SJSA1 (cell line): ENCODE results near the gene NUCB2. TPM values are rescaled to one million over a fixed set of nuclear protein-coding genes. Genes with fewer than 3 reads are reported as not detected.
A peak's percentile ranks its signal among the peaks of the same experiment; 100 is the strongest.
"Not testable (repeated sequence)": the region's sequence is repeated elsewhere in the genome, so short reads cannot be mapped to it uniquely, and the experiment has no call there.

Source experiments
- DNase-seq, 2 experiments: peaks; one replicate each; pipeline ENCODE4 v3.0.0-alpha.2; 2015 to 2020; ENCODE audit warnings: low spot score in 2 of 2, low read depth in 1 of 2
- H3K27ac ChIP-seq: fragments of 250-450 bp; sonication (Bioruptor Pico); 2 replicates; pipeline ENCODE4 v1.5.1; 2020; ENCODE audit warnings: mild to moderate bottlenecking, moderate library complexity
- H3K27me3 ChIP-seq: fragments of 250-450 bp; sonication (Bioruptor Pico); replicated peaks from 2 replicates; pipeline ENCODE4 v1.5.1; 2020; ENCODE audit warnings: mild to moderate bottlenecking, moderate library complexity
- H3K36me3 ChIP-seq: fragments of 250-450 bp; sonication (Bioruptor Pico); 2 replicates; pipeline ENCODE4 v1.5.1; 2020; ENCODE audit warnings: mild to moderate bottlenecking
- H3K4me1 ChIP-seq: fragments of 250-450 bp; sonication (Bioruptor Pico); replicated peaks from 2 replicates; pipeline ENCODE4 v1.6.1; 2021; ENCODE audit warnings: mild to moderate bottlenecking
- H3K4me3 ChIP-seq: fragments of 250-450 bp; sonication (Bioruptor Pico); 2 replicates; pipeline ENCODE4 v1.5.1; 2020; ENCODE audit warnings: mild to moderate bottlenecking
- H3K9me3 ChIP-seq: fragments of 250-450 bp; sonication (Bioruptor Pico); replicated peaks from 2 replicates; pipeline ENCODE4 v1.5.1; 2020; ENCODE audit warnings: mild to moderate bottlenecking
- total RNA-seq: library from RNA; depleted of rRNA; stranded (reverse); fragments of >200 nt; shearing (Covaris generic); gene quantifications from 2 replicates; pipeline ENCODE4 v1.2.3, GENCODE V29; 2014

Gene NUCB2
- total RNA-seq, 1 experiment from 2014 or later: 129 TPM

- no peak overlapping the region for H3K4me3 ChIP-seq
- H3K36me3 ChIP-seq: no peaks in the 10 kb centered on the region
- H3K27ac ChIP-seq: peak overlapping the region; percentile 28
- H3K9me3 ChIP-seq: no peaks in the 10 kb centered on the region
- H3K27me3 ChIP-seq: no peaks in the 10 kb centered on the region
- peaks cover 14% of the 10 kb centered on the region for H3K4me1 ChIP-seq
- peak in 1 of 2 experiments; percentile 37 for DNase-seq
These were observed 20.0 kb upstream of the NUCB2 start for GRCh38 chr11:17256512-17256911.

GRCh38 chr11:17257196-17257595, 19.3 kb upstream of the NUCB2 start:
- H3K9me3 ChIP-seq: no peaks in the 10 kb centered on the region
- H3K4me3 ChIP-seq: no peak overlapping the region
- peak overlapping the region; percentile 28; the same call in 1 of the 2 replicates for H3K27ac ChIP-seq
- H3K36me3 ChIP-seq: no peaks in the 10 kb centered on the region
- no peaks in the 10 kb centered on the region for H3K27me3 ChIP-seq
- DNase-seq: no peak
- peaks cover 14% of the 10 kb centered on the region for H3K4me1 ChIP-seq

GRCh38 chr11:17258670-17259069, 17.9 kb upstream of the NUCB2 start:
- no peak for DNase-seq
- no peaks in the 10 kb centered on the region for H3K9me3 ChIP-seq
- H3K27me3 ChIP-seq: no peaks in the 10 kb centered on the region
- H3K4me3 ChIP-seq: no peak overlapping the region
- H3K36me3 ChIP-seq: no peaks in the 10 kb centered on the region
- no peak overlapping the region for H3K27ac ChIP-seq
- peaks cover 14% of the 10 kb centered on the region for H3K4me1 ChIP-seq

GRCh38 chr11:17259519-17259918, 17.0 kb upstream of the NUCB2 start:
- no peak overlapping the region for H3K27ac ChIP-seq
- no peaks in the 10 kb centered on the region for H3K9me3 ChIP-seq
- no peak overlapping the region for H3K4me3 ChIP-seq
- H3K4me1 ChIP-seq: peaks cover 14% of the 10 kb centered on the region
- DNase-seq: no peak
- H3K36me3 ChIP-seq: no peaks in the 10 kb centered on the region
- H3K27me3 ChIP-seq: no peaks in the 10 kb centered on the region

GRCh38 chr11:17260020-17260419, 16.5 kb upstream of the NUCB2 start:
- Histone ChIP-seq H3K4me1 (peaks cover 14% of the 10 kb centered on the region), H3K9me3 (no peaks in the 10 kb centered on the region), H3K27ac (no peak overlapping the region), H3K4me3 (no peak overlapping the region), H3K36me3 (no peaks in the 10 kb centered on the region), H3K27me3 (no peaks in the 10 kb centered on the region)
- no peak for DNase-seq

DNA sequence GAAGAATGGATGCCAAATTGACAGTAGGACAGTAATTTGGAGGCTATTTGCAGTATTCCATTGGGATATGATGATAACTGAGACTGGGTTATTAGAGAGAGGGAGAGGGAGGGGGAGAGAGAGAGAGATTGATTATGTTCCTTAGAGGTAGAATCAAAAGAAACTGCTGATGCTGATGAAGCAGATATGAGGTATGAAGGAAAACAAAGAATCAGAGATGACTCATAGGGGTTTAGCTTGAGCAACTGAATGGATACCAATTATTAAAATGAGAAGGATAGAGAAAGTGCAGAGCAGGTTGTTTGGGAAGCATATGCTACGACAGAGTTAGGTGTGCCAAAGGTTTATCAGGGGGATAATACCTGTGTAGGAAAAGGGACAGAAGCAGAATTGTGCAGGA, 12.8 kb upstream of the NUCB2 start:
- Histone ChIP-seq H3K27me3 (no peaks in the 10 kb centered on the region), H3K9me3 (no peaks in the 10 kb centered on the region), H3K4me3 (no peak overlapping the region), H3K27ac (no peak overlapping the region), H3K4me1 (no peaks in the 10 kb centered on the region), H3K36me3 (no peaks in the 10 kb centered on the region)
- no peak for DNase-seq

- Histone ChIP-seq H3K27ac (no peak overlapping the region), H3K36me3 (no peaks in the 10 kb centered on the region), H3K4me3 (no peak overlapping the region), H3K9me3 (no peaks in the 10 kb centered on the region), H3K27me3 (no peaks in the 10 kb centered on the region), H3K4me1 (no peaks in the 10 kb centered on the region)
- no peak for DNase-seq
These were observed 9.8 kb upstream of the NUCB2 start for GRCh38 chr11:17266781-17267180.

- Histone ChIP-seq H3K27me3 (no peaks in the 10 kb centered on the region), H3K4me3 (no peak overlapping the region), H3K4me1 (no peaks in the 10 kb centered on the region), H3K27ac (no peak overlapping the region), H3K36me3 (no peaks in the 10 kb centered on the region), H3K9me3 (no peaks in the 10 kb centered on the region)
- DNase-seq: no peak
These were observed 9.0 kb upstream of the NUCB2 start for GRCh38 chr11:17267576-17267975.

DNA sequence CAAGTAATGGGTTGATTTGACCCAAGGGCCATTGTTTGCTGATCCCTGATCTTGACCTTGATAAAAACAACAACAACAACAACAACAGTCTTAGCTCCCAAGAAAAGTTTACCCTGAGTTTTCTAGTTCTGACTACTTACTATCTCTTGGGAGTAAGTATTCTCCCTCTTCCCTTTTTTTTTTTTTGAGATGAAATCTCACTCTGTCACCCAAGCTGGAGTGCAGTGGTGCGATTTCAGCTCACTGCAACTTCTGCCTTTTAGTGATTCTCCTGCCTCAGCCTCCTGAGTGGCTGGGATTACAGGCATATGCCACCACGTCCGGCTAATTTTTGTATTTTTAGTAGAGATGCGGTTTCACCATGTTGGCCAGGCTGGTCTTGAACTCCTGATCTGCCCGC, 8.0 kb upstream of the NUCB2 start:
- DNase-seq, H3K4me3 ChIP-seq: not testable (repeated sequence)

GRCh38 chr11:17268902-17269301, 7.6 kb upstream of the NUCB2 start:
- H3K9me3 ChIP-seq: no peaks in the 10 kb centered on the region
- H3K27ac ChIP-seq: no peak overlapping the region
- no peaks in the 10 kb centered on the region for H3K36me3 ChIP-seq
- no peaks in the 10 kb centered on the region for H3K4me1 ChIP-seq
- no peaks in the 10 kb centered on the region for H3K27me3 ChIP-seq
- no peak overlapping the region for H3K4me3 ChIP-seq
- DNase-seq: no peak

More for the DNA sequence above, 8.0 kb upstream of the NUCB2 start:
- not testable (repeated sequence) for H3K36me3 ChIP-seq, H3K4me1 ChIP-seq, H3K27ac ChIP-seq, H3K27me3 ChIP-seq, H3K9me3 ChIP-seq

DNA sequence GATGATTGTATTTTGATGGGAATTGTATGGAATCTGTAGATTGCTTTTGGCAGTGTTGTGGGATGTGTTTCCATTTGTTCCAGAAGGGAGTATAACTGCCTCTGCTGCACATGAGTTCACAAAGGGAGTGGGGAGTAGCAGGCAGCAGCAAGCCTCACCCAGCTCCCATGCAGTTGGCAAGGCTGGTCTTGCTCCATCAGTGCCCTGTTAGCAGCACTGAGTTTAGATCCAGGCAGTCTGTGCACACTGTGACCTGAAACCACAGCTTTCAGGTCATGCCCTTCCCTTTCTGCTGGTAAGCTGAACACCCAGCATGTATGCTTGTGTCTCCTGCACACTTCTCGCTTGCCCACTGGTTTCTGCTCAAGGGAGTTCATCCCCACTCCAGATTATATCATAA, 3.7 kb upstream of the NUCB2 start:
- H3K4me1 ChIP-seq: peaks cover 10% of the 10 kb centered on the region
- H3K9me3 ChIP-seq: no peaks in the 10 kb centered on the region
- no peak overlapping the region for H3K27ac ChIP-seq
- no peak for DNase-seq
- no peaks in the 10 kb centered on the region for H3K27me3 ChIP-seq
- H3K36me3 ChIP-seq: 0 out of 2 replicates have a peak, but pooled peaks cover 2% of the 10 kb centered on the region
- no peak overlapping the region for H3K4me3 ChIP-seq

DNA sequence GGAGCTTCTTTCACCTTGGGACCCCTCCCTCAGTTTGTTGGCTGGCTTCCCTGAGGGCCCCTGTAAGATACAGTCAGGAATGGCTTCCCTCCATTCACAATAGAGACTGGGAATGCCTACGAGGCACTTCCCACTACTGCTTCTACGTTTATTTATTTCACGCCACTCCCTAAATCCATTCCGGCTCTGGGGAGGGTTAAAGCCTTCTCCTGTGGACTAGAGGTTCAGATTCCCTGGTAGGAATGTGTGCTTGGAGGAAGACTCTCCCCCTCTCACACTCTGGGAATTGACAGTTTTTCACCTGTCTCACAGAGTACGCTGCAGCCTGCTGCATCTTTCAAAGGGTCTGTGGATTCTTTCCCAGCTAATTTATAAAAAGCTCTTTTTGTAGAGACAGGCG, 3.3 kb upstream of the NUCB2 start:
- DNase-seq: no peak
- Histone ChIP-seq H3K27ac (no peak overlapping the region), H3K36me3 (0 out of 2 replicates have a peak, but pooled peaks cover 2% of the 10 kb centered on the region), H3K4me3 (no peak overlapping the region), H3K9me3 (no peaks in the 10 kb centered on the region), H3K27me3 (no peaks in the 10 kb centered on the region), H3K4me1 (peaks cover 10% of the 10 kb centered on the region)

DNA sequence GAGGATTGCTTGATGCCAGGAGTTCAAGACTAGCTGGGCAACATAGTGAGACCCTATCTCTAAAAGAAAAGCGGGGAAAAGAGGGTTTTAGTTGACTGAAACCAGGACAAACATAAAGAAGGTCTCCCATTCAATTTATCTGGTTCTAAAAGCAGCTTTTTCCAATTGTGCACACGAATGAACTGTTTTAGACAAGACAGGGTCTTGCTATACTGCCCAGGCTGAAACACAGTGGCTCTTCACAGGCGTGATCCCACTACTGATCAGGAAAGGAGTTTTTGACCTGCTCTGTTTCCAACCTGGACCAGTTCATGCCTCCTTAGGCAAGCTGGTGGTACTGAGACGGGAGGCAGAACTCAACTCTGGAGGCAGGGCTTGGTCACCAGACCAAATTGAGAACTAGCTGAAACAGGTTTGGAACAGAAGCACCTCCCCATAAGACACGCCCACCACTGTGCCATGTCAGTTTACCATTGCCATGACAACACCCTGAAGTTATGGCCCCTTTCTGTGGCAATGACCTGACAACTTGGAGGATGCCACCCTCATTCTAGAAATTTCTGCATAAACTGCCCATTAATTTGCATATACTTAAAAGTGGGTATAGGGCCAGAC, 2.8 kb upstream of the NUCB2 start:
- Histone ChIP-seq H3K27ac (no peak overlapping the region), H3K36me3 (0 out of 2 replicates have a peak, but pooled peaks cover 2% of the 10 kb centered on the region), H3K27me3 (no peaks in the 10 kb centered on the region), H3K4me3 (no peak overlapping the region), H3K9me3 (no peaks in the 10 kb centered on the region), H3K4me1 (peaks cover 10% of the 10 kb centered on the region)
- DNase-seq: no peak

DNA sequence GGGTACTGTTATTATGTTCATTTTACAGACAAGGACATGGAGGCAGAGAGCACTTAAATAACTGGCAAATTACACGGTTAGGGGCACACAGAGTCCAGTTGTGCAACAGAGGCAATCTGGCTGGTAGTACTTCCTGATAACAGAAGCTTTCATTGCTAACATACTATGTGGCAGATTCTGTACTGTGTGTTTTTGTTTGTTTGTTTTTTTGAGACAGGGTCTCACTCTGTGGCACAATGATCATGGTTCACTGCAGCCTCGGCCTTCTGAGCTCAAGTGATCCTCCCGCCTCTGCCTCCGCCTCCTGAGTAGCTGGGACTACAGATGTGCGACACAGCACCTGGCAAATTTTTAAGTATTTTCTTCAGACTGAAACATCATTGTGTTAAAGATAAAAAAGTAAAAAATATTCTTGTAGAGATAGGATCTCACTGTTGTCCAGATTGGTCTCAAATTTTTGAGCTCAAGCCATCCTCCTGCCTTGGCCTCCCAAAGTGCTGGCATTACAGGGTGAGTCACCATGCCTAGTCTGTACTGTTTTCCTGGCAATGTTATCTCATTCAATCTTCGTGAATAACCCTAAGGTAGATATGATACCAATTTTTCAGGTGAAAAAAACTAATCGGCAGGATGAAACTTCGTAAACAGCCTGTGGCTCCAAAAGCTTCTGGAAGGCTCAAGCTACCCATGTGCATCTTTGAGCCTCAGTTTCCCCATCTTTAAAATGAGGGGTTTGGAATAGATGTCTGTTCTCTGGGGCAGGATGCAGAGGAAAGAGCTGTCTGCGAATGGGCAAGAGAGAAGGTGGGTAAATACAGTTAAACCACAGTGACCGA, 921 bp upstream of the NUCB2 start:
- Histone ChIP-seq H3K9me3 (no peaks in the 10 kb centered on the region), H3K36me3 (0 out of 2 replicates have a peak, but pooled peaks cover 2% of the 10 kb centered on the region), H3K27ac (peak overlapping the region; percentile 80), H3K4me1 (peaks cover 10% of the 10 kb centered on the region), H3K4me3 (peak overlapping the region; percentile 75), H3K27me3 (no peaks in the 10 kb centered on the region)
- no peak for DNase-seq
